Femur (tissue), 1 donor: ENCODE measurements around the gene EVI2A.
A peak's percentile ranks its signal among the peaks of the same experiment; 100 is the strongest.

Experiments used
- DNase-seq: peaks from one replicate; pipeline ENCODE4 v3.0.0-alpha.2; 2017

Gene EVI2A

GRCh38 chr17:31272236-31272635, 49.2 kb downstream of the EVI2A start:
- DNase-seq, result no peak

- DNase-seq, result peak; percentile 53
These were observed 51.8 kb downstream of the EVI2A start for GRCh38 chr17:31269578-31269983.

GRCh38 chr17:31269036-31269577, 52.3 kb downstream of the EVI2A start:
- DNase-seq, result no peak
